Dedifferentiated amniotic fluid mesenchymal stem cell (primary cell): ENCODE measurements around the gene RETN.
"Not testable (repeated sequence)": the region's sequence is repeated elsewhere in the genome, so short reads cannot be mapped to it uniquely, and the experiment has no call there.

Source experiments
- DNase-seq: peaks from one replicate; pipeline ENCODE4 v3.0.0-alpha.2; 2016; ENCODE audit errors: extremely low spot score

The RETN gene

DNA sequence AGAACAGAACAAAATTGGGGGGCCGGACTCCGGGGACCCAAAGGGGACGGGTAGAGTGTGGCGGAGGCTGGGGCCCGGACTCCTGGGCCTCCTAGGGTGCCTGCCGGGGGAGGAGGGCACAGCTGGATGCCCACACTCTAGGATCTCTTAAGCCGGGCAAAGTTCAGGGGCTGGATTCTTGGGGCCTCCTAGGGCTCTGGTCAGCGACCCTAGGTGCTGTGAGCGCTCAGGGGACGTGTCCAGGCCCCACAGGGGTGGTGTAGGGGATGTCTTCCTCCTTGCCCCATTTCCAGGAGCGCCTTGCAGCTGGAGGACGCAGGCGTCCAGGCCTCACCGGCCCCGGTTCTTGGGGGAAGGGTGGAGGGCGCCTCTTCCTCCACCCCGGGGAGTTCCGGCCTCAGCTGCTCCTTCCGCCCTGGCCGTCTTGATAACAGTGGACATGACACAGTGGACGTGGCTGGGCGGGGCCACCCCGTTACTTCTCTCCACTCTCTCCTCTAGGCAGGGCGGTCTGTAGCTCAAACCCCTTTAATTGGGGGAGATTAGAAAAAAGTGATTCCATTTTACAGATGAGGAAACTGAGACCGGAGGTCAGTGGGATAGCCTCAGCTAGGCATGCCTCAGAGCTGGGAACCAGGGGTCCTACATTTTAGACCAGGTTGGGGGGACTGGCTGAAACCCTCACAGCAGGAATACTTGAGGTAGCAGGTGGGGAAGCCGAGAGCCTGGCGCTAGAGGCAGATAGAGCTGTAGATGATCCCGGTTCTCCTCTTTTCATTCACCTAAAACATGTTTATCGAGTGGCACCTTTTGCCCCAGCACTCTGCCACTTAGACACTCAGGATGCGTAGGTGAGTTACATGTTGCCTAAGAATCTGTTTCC lies 31.2 kb upstream of the RETN start:
- no peak for DNase-seq

DNA sequence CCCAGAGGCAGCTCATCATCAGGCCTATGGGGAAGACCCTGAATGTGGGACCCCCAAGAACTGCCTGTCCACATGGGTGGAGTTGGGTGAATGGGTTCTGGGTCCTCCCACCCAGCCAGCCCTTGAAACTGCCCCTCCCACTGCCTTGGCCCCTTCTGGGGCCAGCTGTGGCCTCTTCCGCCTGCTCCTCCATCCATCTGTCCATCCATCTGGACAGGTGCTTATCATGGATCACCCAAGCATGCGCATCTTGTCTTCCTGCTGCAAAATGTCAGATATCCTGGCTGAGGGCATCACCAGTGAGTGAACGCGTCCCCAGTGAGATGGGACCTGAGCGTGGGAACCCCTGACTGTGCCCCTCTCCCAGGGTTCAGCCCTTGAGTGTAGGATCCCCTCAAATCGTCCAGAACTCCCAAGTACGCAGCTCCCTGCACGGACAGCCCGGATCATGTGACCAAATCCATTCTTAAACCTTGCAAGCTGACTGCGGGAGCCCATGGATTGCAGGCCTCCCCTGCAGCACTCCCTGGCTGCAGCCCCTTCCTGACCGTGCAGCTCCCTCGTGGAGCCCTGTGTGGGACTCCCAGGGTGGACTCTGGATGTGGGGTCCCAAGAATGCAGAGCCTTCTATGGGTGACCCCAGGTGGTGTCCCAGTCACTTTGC lies 29.9 kb upstream of the RETN start:
- no peak for DNase-seq

DNA sequence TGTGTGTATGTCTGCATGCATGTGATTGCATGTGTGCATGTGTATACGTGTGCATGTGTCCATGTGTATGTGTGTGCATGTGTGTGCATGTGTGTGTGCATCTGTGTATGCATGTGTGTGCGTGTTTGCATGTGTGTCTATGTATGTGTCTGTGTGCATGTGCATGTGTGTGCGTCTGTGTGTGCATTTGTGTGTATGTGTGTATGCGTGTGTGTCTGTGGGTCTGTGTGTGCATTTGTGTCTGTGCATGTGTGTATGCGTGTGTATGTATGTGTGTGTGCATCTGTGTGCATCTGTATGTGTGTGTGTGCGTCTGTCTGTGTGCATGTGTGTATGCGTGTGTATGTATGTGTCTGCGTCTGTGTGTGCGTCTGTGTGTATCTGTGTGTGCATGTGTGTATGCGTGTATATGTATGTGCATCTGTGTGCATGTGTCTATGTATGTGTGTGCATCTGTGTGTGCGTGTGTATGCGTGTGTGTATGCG lies 28.9 kb upstream of the RETN start:
- DNase-seq, result no peak

DNA sequence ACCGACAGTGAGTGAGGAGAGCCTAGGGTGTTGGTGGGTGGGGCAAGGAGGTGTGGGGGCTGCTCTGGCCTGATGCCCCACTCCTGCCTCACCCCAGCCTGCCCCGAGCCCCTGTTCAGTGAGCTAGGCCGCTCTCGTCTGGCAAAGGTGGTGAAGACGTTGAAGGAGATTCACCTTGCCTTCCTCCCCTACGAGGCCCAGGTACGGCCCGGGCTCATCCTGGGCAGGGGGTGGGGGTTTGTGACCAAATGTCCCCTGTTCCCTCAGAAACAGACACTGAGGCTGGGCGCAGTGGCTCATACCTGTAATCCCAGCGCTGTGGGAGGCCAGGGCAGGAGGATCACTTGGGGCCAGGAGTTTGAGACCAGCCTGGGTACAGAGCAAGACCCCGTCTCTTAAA lies 28.0 kb upstream of the RETN start:
- no peak for DNase-seq

DNA sequence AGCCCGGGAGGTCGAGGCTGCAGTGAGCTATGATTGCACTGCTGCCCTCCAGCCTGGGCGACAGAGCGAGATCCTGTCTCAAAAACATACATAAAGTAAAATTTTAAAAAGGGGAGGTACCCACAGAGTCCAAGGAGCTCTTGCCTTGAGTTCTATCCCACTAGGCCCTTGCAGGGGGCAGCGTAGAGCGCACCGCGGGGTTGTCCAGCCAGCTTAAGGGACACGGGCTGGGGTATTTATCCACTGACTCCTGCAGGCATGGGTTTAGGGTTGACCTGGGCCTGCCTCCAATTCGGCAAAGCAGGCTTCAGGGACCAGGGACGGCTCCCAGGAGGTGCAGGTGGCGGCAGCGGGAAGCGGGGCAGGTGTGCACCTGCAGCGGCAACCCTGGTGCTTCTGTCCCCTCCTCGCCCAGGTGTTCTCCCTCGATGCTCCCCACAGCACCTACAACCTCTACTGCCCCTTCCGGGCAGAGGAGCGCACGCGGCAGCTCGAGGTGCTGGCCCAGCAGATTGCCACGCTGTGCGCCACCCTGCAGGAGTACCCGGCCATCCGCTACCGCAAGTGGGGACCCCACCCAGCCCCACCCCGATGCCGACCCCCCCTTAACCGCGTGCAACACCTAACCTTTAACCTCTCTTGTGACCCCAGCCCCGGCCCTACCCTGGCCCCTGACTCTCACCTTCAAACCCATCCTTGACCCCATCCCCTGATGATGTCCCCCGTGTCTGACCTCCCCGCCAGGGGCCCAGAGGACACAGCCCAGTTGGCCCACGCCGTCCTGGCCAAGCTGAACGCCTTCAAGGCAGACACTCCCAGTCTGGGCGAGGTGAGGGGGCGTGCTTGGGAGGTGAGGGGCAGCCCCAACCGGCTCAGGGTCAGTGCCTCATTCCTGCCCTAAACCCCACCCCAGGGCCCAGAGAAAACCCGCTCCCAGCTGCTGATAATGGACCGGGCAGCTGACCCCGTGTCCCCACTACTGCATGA lies 27.3 kb upstream of the RETN start:
- DNase-seq, result no peak

DNA sequence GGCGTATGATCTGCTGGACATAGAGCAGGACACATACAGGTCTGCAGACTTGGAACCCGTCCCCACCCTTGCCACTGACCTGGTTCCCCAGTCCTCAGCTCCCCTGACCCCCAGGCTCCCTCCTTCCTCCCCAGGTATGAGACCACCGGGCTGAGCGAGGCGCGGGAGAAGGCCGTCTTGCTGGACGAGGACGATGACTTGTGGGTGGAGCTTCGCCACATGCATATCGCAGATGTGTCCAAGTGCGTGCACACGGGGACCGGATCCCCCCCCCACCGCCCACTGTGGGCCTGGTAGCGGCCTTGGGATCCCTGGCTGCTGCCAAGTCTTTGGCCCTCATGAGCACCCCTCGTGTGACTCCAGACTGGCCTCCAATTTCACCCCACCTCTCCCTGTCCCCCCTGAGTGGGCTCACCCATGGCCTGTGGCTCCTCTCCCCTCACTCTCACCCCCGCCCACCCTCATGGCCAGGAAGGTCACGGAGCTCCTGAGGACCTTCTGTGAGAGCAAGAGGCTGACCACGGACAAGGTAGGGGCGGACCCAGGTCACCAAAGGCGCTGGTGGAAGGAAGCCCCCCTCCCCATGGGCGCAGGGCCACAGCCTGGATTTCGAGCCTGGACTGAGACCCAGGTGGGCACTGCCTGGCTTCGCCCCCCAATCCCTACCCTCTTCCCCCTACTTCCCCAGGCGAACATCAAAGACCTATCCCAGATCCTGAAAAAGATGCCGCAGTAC lies 26.4 kb upstream of the RETN start:
- DNase-seq, result no peak

DNA sequence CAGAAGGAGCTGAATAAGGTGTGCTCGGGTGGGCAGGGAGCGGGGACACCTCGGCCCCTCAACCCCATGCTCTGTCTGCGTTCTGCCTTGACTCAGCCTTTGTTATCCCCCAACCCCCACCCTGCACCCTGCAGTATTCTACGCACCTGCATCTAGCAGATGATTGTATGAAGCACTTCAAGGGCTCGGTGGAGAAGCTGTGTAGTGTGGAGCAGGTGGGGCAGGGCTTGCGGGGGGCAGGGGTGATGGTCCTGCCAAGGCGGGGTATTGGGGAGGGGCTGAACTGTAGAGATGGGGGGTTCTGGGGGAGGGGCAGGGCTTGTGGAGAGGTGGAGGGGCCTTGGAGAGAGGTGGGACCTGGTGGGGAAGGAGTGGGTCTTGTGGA lies 25.8 kb upstream of the RETN start:
- DNase-seq, result no peak

DNA sequence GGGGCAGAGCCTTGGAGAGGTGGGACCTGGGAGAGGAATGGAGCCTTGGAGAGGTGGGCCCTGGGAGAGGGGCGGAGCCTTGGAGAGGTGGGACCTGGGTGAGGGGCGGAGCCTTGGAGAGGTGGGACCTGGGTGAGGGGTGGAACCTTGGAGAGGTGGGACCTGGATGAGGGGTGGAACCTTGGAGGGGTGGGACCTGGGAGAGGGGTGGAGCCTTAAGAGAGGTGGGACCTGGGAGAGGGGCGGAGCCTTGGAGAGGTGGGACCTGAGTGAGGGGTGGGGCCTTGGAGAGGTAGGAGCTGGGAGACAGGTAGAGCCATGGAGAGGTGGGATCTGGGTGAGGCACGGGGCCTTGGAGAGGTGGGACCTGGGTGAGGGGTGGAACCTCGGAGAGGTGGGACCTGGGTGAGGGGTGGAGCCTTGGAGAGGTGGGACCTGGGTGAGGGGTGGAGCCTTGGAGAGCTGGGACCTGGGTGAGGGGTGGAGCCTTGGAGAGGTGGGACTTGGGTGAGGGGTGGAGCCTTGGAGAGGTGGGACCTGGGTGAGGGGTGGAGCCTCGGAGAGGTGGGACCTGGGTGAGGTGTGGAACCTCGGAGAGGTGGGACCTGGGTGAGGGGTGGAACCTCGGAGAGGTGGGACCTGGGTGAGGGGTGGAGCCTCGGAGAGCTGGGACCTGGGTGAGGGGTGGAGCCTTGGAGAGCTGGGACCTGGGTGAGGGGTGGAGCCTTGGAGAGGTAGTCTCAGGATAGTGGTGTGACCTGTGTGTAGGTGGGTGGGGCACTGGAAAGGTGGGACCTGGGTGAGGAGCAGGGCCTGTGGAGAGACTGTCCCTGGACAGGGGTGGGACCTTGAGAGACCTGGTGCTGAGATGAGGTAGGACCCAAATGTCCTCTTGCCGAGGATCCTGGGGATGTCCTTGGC lies 25.0 kb upstream of the RETN start:
- DNase-seq, result not testable (repeated sequence)

DNA sequence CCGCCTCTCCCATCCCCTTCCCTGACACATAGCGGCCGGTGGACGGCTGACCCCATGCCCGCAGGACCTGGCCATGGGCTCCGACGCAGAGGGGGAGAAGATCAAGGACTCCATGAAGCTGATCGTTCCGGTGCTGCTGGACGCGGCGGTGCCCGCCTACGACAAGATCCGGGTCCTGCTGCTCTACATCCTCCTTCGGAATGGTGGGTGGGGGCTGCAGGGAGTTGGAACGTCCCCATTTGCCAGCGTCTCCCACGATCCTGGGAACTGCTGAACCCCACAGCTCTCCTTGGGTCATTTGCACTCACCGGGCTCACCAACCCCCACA lies 24.3 kb upstream of the RETN start:
- DNase-seq, result no peak

DNA sequence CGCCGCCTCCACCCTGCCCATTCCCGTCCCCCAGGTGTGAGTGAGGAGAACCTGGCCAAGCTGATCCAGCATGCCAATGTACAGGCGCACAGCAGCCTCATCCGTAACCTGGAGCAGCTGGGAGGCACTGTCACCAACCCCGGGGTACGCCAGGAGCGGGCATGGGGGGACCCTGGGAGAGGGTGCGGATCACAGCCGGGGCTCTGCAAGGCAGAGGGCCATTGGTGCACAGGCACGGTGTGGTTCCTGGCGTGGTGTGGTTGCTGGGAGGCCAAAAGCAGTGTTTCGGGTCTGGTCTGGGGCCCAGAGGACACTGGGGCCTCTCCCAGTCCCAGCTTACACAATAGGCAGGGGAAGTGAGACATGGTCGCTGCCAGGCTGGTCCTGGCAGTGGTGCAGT lies 23.7 kb upstream of the RETN start:
- no peak for DNase-seq

DNA sequence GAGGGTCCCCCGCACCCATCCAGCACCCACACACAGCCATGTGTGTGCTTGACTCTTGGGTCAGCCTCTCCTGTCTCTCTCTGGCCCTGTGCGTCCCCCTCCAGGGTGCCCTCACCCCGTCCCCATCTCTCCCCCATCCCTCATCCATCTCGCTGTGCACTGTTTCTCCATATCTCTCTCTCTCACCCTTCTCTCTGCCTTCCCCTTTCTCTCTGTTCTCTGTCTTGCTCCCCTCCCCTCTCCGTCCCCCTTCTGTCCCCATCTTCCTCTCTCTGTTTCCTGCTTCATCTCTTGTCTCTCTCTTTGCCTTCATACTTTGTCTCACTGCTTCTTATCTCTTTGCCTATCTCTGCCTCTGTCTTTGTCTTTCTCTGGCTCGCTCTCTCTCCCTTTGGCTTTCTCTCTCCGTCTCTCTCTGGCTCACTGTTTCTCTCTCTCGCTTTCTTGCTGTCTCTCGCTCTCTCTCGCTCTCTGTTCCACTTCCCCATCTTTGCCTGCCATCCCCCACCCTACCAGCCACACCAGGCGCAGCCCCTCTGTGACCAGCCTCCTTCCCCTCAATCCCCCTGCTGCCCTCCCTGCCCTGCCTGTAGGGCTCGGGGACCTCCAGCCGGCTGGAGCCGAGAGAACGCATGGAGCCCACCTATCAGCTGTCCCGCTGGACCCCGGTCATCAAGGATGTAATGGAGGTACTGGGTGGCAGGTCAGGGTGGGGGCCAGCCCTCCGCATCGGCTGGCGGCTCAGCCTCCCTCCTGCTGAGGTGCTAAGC lies 23.0 kb upstream of the RETN start:
- no peak for DNase-seq

DNA sequence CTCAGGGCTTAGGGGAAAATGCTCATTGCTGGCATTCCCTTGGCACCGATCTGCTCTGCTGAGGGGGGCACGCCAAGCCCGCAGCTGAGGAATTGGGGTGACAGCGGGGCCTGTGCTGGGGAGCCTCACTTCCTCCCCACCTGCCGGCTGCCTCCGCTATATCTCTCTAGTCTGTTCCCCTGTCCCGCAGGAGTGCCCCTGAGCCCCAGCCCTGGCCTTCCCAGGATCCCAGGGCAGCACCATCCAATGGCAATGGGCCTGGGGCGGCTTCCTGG lies 22.5 kb upstream of the RETN start:
- no peak for DNase-seq

DNA sequence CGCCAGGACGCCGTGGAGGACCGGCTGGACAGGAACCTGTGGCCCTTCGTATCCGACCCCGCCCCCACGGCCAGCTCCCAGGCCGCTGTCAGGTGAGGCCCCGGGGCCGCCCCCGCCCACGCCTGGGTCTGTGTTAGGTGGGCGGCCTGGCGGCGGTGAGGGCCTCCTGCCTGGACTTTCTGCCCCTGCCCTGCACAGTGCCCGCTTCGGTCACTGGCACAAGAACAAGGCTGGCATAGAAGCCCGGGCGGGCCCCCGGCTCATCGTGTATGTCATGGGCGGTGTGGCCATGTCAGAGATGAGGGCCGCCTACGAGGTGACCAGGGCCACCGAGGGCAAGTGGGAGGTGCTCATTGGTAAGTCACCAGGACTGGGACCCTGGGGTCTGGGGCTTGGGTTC lies 21.7 kb upstream of the RETN start:
- no peak for DNase-seq

DNA sequence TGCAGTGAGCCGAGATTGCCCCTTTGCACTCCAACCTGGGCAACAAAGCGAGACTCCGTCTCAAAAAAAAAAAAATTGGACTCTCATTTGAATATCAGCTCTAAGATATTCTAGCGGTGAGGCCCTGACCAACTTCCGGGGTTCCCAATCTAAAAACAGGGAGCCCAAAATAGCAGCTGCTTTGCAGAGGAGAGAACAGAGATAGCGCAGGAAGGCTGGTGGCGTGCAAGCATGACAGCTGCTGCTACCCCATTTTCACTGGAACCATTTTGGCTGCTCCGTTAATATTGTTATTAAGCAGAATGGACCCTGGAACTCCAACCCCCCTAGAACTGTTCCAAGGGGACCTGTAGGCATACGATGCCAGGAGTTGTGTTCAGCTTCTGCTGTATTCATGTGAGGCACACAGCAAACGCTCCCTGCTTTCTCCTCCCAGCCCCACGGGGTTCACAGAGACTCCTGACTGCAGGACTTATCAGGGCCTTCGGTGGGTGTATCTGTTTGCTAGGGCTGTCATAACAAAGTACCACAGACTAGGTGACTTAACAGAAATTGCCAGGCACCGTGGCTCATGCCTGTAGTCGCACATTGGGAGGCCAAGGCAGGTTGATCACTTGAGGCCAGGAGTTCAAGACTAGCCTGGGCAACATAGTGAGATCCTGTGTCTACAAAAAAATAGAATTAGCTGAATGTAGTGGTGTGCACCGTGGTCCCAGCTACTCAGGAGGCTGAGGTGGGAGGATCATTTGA lies 20.4 kb upstream of the RETN start:
- DNase-seq, result no peak

DNA sequence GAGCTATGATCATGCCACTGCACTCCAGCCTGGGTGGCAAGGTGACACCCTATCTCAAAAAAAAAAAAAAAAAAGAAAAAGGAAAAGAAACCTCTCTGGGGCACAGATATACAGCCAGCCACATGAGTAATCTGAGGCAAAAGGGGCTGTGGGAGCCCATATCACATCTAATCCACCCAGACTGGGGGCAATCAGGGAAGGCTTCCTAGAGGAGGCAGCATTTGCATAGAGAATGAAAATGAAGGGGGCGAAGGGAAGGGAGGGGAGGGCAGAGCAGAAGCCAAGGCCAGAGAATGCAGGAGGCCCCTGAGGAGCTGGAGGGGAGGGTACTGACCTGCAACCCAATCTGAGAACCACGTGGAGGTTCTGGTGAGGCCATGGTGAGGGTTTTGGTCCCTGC lies 18.7 kb upstream of the RETN start:
- DNase-seq, result no peak

DNA sequence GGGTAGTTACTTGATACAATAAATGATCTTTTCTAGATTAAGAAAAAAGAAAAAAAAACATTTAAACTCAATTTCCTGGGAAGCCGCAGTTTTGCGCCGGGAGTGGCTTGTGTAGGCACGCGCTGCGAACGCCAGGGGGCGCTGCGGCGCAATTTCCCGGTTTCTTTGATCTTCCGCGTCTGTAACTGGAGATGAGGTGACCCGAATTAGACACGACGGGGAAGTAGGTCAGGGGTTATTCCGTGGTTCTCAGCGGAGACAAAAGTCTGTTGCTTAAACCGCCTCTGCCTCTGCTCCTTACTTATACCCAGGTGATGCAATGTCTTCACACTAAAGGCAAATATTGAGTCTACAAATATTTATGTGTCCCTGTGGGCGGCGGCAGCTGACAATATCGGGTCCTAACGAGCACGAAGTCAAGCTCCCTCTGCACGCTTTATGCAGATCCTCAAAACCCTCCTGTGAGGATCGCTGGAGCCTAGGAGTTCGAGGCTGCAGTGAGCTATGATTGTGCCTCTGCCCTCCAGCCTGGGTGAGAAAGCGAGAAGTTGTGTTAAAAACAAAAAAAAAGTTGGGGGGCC lies 16.7 kb upstream of the RETN start:
- peak; percentile 57 for DNase-seq

DNA sequence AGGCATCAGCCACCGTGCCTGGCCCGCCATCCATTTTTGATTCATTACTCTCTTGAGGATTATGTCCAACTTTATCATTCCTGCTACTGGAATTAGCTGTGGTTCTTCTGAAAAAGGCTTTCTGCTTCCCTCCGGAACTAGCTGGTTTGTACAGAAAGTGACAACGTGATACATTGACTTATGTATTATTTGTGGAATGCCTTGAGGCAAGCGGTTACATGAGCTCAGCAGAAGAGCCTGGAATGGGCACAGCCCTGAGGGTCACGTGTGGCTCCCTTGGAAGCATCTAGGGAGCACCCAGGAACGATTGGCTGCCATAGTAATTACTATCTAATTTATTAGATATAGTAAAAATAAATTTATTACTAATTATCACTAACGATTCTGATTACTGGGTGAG lies 14.4 kb upstream of the RETN start:
- DNase-seq, result peak; percentile 18

DNA sequence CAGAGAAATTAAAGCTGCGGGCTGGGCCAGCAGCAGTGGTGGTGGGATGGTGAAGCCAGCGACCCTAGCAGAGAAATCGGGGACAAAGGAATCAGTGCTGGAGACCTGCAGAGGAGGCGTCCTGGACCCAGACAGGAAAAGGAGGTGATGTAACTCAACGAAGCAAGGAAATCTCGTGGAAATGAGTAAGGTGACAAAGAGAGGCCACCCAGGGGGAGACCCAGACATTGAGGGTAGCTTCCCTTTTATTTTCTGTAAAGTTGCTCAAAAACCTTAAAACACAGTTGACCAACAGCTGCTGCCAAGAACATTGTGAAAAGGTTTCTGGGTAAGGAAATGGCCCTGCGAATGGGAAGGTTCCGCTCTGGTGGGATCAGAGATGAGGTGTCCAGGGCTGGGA lies 13.3 kb upstream of the RETN start:
- no peak for DNase-seq
